Cardiac fibroblast (primary cell): ENCODE results near the gene VRK1.

Experiments used
- DNase-seq, 2 donors: peaks; one replicate each; pipeline versions ENCODE4 v3.0.0 to v3.0.0-alpha.2; 2010; ENCODE audit warnings: low read depth in 2 of 2
- H3K4me3 ChIP-seq, 2 donors: replicated peaks in 1 of 2; 1 replicate in 1 of 2; 2 replicates in 1 of 2; pipeline ENCODE4 v1.5.1; 2011; ENCODE audit warnings: low read depth in 2 of 2, low read length in 2 of 2, mild to moderate bottlenecking in 2 of 2, moderate library complexity in 1 of 2
- TF ChIP-seq, protein P1 (sequence below): IDR thresholded peaks from one replicate; pipeline ENCODE4 v1.5.1; 2011; ENCODE audit warnings: low read depth, mild to moderate bottlenecking, low read length, inconsistent platforms

VRK1 gene

DNA sequence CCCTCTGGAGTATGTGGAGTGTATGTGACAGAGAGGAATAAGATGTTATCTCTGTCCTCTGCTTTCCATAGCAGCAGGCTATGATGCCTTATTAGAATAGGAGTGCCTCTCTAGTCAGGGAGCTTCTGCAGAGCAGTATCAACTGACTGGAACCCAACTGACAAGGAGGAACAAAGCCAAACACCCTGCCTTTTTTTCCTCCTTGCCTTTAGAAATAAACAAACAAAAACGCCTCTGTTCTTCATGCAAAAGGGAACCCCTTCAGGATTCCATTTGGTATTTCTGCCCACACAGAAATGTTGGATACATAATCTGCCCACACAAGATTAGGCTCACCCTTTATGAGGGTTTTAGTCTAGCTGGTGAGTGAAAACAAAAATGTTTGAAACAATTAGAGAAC, 50.3 kb downstream of the VRK1 start:
- H3K4me3 ChIP-seq: no peak overlapping the region
- DNase-seq: no peak
- TF ChIP-seq, protein P1, sequence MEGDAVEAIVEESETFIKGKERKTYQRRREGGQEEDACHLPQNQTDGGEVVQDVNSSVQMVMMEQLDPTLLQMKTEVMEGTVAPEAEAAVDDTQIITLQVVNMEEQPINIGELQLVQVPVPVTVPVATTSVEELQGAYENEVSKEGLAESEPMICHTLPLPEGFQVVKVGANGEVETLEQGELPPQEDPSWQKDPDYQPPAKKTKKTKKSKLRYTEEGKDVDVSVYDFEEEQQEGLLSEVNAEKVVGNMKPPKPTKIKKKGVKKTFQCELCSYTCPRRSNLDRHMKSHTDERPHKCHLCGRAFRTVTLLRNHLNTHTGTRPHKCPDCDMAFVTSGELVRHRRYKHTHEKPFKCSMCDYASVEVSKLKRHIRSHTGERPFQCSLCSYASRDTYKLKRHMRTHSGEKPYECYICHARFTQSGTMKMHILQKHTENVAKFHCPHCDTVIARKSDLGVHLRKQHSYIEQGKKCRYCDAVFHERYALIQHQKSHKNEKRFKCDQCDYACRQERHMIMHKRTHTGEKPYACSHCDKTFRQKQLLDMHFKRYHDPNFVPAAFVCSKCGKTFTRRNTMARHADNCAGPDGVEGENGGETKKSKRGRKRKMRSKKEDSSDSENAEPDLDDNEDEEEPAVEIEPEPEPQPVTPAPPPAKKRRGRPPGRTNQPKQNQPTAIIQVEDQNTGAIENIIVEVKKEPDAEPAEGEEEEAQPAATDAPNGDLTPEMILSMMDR: no peak

DNA sequence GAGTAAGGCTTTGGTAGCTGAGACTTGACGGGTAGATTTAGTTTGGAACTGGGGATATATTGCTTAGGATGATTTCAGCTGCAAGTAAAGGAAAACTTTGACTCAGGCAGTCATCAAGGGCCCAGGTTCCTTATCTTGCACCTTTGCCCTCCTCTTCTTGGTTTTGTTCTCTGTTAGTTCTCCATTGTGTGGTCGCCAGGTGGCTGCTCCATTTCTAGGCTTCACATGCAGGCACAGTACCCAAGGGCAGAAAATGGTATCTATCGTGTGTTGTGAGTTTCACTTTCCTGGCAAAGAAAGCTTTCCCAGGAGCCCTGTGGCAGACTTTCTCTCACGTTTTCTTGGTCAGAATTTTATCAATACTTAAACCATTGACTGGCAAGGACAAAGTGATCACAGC, 50.8 kb downstream of the VRK1 start:
- TF ChIP-seq, protein P1: no peak
- no peak for DNase-seq
- no peak overlapping the region for H3K4me3 ChIP-seq

DNA sequence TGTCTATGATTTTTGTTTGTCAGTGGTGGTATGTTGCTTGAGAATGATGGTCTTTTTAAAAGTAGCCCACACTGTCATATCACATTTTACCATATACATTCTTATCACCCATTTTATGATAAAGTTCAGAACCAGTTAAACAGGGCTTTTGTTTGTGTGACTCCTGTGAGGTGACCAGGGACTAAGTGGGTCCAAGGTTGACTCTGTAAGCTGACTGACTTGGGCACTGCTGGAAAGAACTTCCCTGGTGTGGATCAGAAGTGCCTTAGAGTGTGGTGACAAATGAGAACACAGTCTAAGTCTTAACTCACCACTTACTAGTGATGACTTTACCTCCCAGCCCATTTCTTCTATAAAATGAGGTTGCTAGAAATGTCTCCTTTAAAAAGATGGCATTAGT, 52.6 kb downstream of the VRK1 start:
- TF ChIP-seq, protein P1: no peak

DNA sequence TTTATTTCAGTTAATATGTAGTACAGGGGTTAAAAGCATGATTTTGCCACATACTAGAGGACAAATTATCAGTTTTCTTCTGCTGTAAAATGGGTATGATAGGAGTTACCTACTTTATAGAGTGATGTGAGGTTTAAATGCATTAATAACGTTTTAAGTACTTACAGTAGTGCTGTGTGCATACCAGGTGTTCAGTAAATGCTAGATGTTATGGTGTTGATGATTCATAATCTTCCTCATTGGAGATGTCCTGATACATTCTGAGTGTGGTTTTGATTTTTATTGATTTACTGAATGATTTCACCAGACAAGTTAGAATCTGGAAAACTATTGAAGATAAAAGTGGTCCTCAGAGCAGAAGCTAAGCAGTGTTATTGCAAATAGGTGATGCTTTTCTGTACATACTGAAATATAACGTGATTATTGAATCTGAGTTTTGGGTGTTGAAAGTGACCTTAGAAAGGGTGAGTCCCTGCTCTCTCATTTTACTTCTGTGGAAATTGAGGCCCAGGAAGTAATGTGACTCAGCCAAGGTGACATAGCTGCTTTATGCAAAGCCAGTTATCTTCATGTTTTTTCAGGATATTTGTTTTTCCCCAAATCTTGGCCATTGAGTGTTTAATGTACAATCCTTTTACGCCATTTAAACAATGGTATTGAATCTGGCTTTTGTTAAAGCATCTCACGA, 54.7 kb downstream of the VRK1 start:
- H3K4me3 ChIP-seq: no peak overlapping the region
- TF ChIP-seq, protein P1: no peak
- peak in 1 of 2 donors; percentile 6 for DNase-seq

More for the DNA sequence above, 52.6 kb downstream of the VRK1 start:
- DNase-seq: no peak
- H3K4me3 ChIP-seq: no peak overlapping the region

GRCh38 chr14:96852823-96853422, 55.7 kb downstream of the VRK1 start:
- H3K4me3 ChIP-seq: no peak overlapping the region
- DNase-seq: peak; percentile 76 to 81
- TF ChIP-seq, protein P1: peak; percentile 71

GRCh38 chr14:96858643-96859042, 61.5 kb downstream of the VRK1 start:
- TF ChIP-seq, protein P1: no peak
- DNase-seq: no peak
- no peak overlapping the region for H3K4me3 ChIP-seq
